HL-60/S4 treated with retinoic acid at 250 ng/mL for 4 days and 3 days (cell line): ENCODE data around the gene MPZL3.

ENCODE experiments used
- in situ Hi-C: fragments of 300-500 bp; cut with MboI; formaldehyde crosslinking; loops from 2 replicates; pipeline ENCODE4 v1.7.0; 2022; ENCODE audit warnings: low sequenced_read_pairs

Gene MPZL3, protein sequence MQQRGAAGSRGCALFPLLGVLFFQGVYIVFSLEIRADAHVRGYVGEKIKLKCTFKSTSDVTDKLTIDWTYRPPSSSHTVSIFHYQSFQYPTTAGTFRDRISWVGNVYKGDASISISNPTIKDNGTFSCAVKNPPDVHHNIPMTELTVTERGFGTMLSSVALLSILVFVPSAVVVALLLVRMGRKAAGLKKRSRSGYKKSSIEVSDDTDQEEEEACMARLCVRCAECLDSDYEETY

GRCh38 chr11:118251858-118252652 is at the start of gene MPZL3:
Gene MPZL3, minus strand, starts transcription at chr11:118252365. Its CDS starts 71 bp downstream, at chr11:118252294.
- in situ Hi-C loops: no loop called here

GRCh38 chr11:118301600-118302195 is 49.5 kb upstream of the MPZL3 start:
- in situ Hi-C loops: no loop called here

- in situ Hi-C loops: no loop called here
Observed at GRCh38 chr11:118295815-118296454, 43.8 kb upstream of the MPZL3 start.

DNA sequence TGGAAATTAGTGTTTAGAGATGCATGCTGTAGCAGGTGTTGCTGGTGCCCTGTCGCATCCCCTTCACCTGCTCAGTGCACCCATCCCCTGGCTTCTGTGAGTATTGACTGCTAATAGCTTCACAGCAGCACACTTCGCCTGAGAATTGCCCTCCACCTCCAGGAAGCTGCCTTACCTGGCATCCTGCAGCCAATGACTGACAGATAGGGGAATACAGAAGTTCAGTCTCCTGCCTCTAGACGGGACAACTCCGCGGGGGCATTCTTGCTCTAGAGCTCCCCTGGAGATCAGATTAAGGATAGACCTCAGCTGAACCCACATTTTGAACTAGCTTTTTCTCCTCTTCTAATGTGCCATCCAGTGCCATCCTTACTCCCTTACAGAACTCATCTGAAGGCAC is 43.0 kb upstream of the MPZL3 start:
- in situ Hi-C loops: no loop called here

DNA sequence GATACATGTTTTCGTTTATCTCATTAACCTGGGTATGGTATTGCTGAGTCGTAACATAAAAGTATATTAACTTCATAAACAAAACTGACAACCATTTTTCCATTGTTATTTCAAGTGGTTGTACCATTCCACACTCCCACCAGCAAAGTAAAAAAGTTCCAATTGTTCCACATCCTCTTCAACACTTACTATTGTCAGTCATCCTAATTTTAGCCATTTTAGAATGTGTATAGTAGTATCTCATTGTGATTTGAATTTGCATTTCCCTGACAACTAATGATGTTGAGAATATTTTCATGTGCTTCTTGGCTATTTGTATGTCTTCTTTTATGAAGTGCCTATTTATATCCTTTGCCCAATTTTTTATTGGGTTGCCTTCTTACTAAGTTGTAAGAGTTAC is 41.9 kb upstream of the MPZL3 start:
- in situ Hi-C loops: no loop called here

GRCh38 chr11:118291477-118292135 is 39.4 kb upstream of the MPZL3 start:
- in situ Hi-C loops: no loop called here

GRCh38 chr11:118290923-118291322 is 38.8 kb upstream of the MPZL3 start:
- in situ Hi-C loops: no loop called here

DNA sequence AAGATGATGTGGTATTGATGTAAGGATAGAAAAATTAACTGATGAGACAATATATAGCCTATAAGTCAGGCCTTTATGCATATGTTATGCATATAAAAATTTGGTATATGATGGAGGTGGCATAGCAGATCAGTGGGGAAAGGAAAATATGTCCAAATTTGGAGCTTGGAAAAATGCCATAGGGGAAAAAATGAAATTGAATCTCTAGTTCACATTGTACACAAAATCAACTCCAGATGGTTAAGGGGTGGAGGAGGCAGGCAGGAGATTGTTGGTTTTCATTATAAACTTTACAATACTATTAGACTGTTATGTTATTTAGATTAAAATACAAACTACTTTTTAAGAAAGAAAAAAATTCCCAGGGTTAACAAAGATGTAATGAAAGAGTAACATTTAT is 37.2 kb upstream of the MPZL3 start:
- in situ Hi-C loops: loop anchor here (10.0 kb wide), 1 partner anchor 95 kb away; no protein-coding TSS in a partner anchor

DNA sequence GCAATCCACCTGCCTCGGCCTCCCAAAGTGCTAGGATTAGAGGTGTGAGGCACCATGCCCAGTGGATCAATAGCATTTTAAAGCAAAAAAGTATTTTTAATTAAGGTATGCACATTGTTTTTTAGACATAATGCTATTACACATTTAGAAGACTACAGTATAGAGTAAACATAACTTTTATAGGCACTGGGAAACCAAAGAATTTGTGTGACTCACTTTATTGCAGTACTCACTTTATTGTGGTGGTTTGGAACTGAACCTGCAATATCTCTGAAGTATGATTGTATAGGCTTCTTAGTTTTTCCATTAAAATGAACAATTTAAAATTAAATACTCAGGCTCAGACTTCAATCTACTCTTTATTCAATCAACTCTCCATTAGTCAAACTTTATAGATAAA is 34.8 kb upstream of the MPZL3 start:
- in situ Hi-C loops: loop anchor here (10.0 kb wide), 1 partner anchor 92 kb away; no protein-coding TSS in a partner anchor

- in situ Hi-C loops: loop anchor here (10.0 kb wide), 1 partner anchor 92 kb away; no protein-coding TSS in a partner anchor
Observed at GRCh38 chr11:118286545-118286944, 34.4 kb upstream of the MPZL3 start.

- in situ Hi-C loops: loop anchor here (10.0 kb wide), 1 partner anchor 89 kb away; no protein-coding TSS in a partner anchor
Observed at GRCh38 chr11:118283756-118284350, 31.7 kb upstream of the MPZL3 start.

DNA sequence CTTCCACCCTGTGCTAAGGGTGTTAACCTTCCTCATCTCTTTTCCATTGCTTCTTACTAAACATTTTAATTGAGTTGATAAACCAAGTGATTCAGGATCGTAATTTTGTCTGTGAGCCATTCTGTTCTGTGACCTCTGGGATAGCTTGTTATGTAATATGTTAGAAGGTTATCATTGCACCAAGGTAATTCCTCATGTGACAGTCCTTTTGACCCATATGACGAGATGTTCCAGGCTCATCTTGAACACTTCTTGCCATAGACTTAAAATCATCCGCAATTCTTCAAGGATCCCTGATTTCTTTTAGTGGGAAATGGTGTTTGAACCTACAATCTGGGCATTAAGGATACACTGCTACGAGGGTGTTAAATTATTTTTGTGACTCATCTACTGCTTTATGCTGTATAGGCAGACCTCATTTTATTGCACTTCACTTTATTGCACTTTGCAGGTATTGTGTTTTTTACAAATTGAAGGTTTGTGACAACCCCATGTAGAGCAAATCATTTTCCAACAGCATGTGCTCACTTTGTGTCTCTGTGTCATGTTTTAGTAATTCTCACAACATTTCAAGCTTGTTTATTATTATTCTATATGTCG is 31.0 kb upstream of the MPZL3 start:
- in situ Hi-C loops: loop anchor here (10.0 kb wide), 1 partner anchor 88 kb away; no protein-coding TSS in a partner anchor

GRCh38 chr11:118282606-118283005 is 30.4 kb upstream of the MPZL3 start:
- in situ Hi-C loops: loop anchor here (10.0 kb wide), 1 partner anchor 88 kb away; no protein-coding TSS in a partner anchor

DNA sequence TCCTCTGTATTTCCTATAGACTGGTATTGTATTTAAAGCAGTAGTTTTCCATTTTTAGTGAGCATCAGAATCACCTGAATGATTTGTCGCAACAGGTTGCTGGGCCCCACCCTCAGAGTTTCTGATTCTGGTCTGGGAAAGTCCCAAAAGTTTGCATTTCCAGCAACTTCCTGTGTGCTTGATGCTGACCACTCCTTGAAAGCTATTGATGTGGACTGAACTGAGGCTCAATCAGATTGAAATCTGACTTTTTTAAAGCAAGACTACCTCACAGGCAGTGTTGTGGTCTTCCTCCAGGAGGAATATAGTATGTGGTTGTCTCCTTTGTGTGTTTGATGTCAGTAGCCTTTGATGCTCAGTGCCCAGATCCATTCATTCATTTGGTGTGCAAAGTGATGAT is 29.1 kb upstream of the MPZL3 start:
- in situ Hi-C loops: loop anchor here (10.0 kb wide), 1 partner anchor 86 kb away; no protein-coding TSS in a partner anchor

GRCh38 chr11:118277312-118277711 is 25.1 kb upstream of the MPZL3 start:
- in situ Hi-C loops: no loop called here

DNA sequence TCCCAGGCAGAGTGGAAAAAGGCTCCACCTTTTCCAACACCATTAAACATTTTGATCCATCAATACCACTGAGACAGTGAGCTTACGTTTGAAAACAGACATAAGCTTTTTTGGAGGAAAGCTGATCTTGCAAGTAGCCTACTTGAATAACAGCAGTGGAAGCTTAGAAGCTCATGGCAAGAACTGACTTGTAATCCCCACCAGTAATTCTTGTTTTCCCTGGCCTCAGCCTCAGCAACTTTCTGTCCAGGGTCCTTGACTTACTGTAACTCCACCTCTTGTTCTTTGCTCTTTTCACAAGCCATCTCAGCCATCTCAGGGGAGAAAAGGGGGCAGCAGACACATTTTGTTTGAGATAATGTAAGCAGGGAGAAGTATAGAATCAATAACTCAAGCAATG is 24.3 kb upstream of the MPZL3 start:
- in situ Hi-C loops: no loop called here

GRCh38 chr11:118275176-118275575 is 23.0 kb upstream of the MPZL3 start:
- in situ Hi-C loops: no loop called here

- in situ Hi-C loops: no loop called here
Observed at GRCh38 chr11:118274186-118274585, 22.0 kb upstream of the MPZL3 start.

DNA sequence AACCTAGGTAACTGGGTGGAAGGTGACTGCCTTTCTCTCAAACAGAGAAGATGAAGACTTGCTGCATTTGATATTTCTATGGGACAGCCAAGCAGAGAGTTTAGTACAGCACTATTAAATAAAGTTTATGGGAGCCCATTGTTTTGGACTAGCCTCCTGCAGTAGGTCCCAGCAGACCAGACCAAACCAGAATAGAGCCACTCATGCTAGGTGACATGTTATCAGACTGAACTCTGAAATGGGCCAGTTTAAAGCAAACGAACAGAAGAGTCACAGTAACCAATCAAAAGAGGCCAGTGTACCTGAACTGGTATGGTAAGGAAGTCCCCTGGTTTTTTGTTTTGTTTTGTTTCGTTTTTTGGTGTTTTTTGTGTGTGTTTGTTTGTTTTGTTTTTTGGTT is 19.8 kb upstream of the MPZL3 start:
- in situ Hi-C loops: no loop called here

- in situ Hi-C loops: no loop called here
Observed at GRCh38 chr11:118267486-118267885, 15.3 kb upstream of the MPZL3 start.
